ENCODE data around the gene SPRR5. TPM values are rescaled to one million over a fixed set of nuclear protein-coding genes. Genes with fewer than 3 reads are reported as not detected.

The SPRR5 gene
- total and polyA plus RNA-seq, 9 of the 15 experiments (the other 6 are each of a cell fraction or from before 2014, with no cell fraction given) = not detected

DNA sequence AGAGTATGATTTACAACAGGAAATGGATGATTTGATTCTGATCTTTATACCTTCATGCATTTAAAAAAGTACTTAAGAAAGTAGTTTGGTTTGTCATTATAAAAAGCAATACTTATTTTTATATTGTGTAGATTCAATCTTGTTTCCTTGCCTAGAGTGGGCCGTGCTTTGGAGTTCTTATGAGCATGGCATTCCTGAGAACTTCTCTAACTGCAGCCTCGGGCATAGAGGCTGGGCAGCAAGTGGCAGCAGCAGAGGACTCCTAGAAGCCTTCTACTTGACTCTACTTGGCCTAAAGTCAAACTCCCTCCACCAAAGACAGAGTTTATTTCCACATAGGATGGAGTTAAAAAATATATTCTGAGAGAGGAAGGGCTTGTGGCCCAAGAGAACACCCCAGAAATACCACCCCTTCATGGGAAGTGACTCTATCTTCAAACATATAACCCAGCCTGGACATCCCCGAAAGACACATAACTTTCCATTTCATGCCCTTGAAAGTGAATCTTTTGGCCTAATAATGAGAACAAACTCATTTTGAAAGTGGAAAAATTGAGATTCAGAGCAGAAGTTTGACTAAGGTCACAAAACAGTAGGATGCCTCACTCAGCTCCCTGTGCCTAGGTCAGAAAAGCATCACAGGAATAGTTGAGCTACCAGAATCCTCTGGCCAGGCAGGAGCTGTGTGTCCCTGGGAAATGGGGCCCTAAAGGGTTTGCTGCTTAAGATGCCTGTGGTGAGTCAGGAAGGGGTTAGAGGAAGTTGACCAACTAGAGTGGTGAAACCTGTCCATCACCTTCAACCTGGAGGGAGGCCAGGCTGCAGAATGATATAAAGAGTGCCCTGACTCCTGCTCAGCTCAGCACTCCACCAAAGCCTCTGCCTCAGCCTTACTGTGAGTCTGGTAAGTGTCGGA, 39.1 kb upstream of the SPRR5 start, which contains the start of gene IVL:
IVL (plus strand) TSS at position 861 of the 916 bp plus-strand sequence. CDS start 1,252 bp downstream, outside the sequence.
- Histone ChIP-seq H2AFZ (ENCODE audit: low read depth, low read length) (no peak within 1 kb of the TSS), H3K27ac (ENCODE audit: extremely low read depth, low read depth, low read length) (no peak within 1 kb of the TSS), H3K4me1 (replicated peaks in 1 of 2; ENCODE audit: control insufficient read depth in 2 of 2, insufficient read depth in 2 of 2, low read length in 2 of 2) (no peaks in the 10 kb centered on the region), H3K27me3 (ENCODE audit: control insufficient read depth in 2 of 2, insufficient read depth in 2 of 2, low read length in 2 of 2) (peaks cover 0 to 4% of the 10 kb centered on the region in 2 experiments; a peak in 1 of 5 replicates), H3K9me1 (ENCODE audit: control insufficient read depth, insufficient read depth, low read length) (no peaks in the 10 kb centered on the region), H3K36me3 (ENCODE audit: control insufficient read depth, insufficient read depth, low read length) (no peaks in the 10 kb centered on the region), H3K9ac (ENCODE audit: insufficient read depth in 1 of 2, low read depth in 2 of 2, low read length in 2 of 2) (no peak within 1 kb of the TSS), H3K4me3 (no peak within 1 kb of the TSS), H4K20me1 (replicated peaks; ENCODE audit: control insufficient read depth, insufficient read depth, low read length) (no peaks in the 10 kb centered on the region), H3K4me2 (ENCODE audit: insufficient read depth, low read length) (no peak within 1 kb of the TSS), H3K79me2 (ENCODE audit: control insufficient read depth, insufficient read depth, low read length) (no peaks in the 10 kb centered on the region), H3K9me3 (replicated peaks; ENCODE audit: control insufficient read depth, insufficient read depth, low read depth, low read length) (no peaks in the 10 kb centered on the region)
- DNase-seq (ENCODE audit: extremely low read depth in 1 of 4, low spot score in 3 of 4) = no peak
- CTCF ChIA-PET (ENCODE audit: low intra/inter-chr PET ratio) = no interaction called here
- in situ Hi-C loops (cut with MboI) (no loop called here), intact Hi-C loops (cut with micrococcal nuclease) (no loop called here)
- no peak for ATAC-seq
- FAIRE-seq = no peak
- 0% methylated on average over 4 of the region's 4 CpGs for WGBS (ENCODE audit: insufficient coverage, low coverage, missing lambda C conversion rate)
- no TSS peak for BruUV-seq (replicated peaks)
- POLR2A ChIA-PET = interaction anchor here (1.2 kb wide), 1 partner anchor 9 kb away, joined by 3 read pairs; no protein-coding TSS in a partner anchor
- TF ChIP-seq TCF7 (IDR thresholded peaks at IDR 0.05; ENCODE audit: borderline replicate concordance) (no peak), NFE2 (IDR thresholded peaks at IDR 0.05; ENCODE audit: low read depth) (no peak), RUNX1 (IDR thresholded peaks at IDR 0.05; ENCODE audit: low read depth) (no peak), KLF16 (IDR thresholded peaks at IDR 0.05) (no peak), ZBED1 (IDR thresholded peaks at IDR 0.05) (no peak), ZBTB17 (CRISPR knock-in tag; IDR thresholded peaks at IDR 0.05) (no peak), SUPT5H (IDR thresholded peaks at IDR 0.05) (no peak), PHTF2 (CRISPR knock-in tag; IDR thresholded peaks at IDR 0.05) (no peak), SREBF1 (IDR thresholded peaks at IDR 0.05; ENCODE audit: borderline replicate concordance, low read depth, low read length) (no peak), ZNF668 (CRISPR knock-in tag; IDR thresholded peaks at IDR 0.05) (no peak), TOE1 (IDR thresholded peaks at IDR 0.05; ENCODE audit: borderline replicate concordance) (no peak), TOE1 (CRISPR knock-in tag; IDR thresholded peaks at IDR 0.05; ENCODE audit: borderline replicate concordance, low read depth) (no peak), GABPB1 (CRISPR knock-in tag; IDR thresholded peaks at IDR 0.05) (no peak), NFXL1 (CRISPR knock-in tag; IDR thresholded peaks at IDR 0.05) (no peak)
- TF ChIP-seq, protein P1, sequence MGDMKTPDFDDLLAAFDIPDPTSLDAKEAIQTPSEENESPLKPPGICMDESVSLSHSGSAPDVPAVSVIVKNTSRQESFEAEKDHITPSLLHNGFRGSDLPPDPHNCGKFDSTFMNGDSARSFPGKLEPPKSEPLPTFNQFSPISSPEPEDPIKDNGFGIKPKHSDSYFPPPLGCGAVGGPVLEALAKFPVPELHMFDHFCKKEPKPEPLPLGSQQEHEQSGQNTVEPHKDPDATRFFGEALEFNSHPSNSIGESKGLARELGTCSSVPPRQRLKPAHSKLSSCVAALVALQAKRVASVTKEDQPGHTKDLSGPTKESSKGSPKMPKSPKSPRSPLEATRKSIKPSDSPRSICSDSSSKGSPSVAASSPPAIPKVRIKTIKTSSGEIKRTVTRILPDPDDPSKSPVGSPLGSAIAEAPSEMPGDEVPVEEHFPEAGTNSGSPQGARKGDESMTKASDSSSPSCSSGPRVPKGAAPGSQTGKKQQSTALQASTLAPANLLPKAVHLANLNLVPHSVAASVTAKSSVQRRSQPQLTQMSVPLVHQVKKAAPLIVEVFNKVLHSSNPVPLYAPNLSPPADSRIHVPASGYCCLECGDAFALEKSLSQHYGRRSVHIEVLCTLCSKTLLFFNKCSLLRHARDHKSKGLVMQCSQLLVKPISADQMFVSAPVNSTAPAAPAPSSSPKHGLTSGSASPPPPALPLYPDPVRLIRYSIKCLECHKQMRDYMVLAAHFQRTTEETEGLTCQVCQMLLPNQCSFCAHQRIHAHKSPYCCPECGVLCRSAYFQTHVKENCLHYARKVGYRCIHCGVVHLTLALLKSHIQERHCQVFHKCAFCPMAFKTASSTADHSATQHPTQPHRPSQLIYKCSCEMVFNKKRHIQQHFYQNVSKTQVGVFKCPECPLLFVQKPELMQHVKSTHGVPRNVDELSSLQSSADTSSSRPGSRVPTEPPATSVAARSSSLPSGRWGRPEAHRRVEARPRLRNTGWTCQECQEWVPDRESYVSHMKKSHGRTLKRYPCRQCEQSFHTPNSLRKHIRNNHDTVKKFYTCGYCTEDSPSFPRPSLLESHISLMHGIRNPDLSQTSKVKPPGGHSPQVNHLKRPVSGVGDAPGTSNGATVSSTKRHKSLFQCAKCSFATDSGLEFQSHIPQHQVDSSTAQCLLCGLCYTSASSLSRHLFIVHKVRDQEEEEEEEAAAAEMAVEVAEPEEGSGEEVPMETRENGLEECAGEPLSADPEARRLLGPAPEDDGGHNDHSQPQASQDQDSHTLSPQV (IDR thresholded peaks at IDR 0.05) = no peak
- TF ChIP-seq, protein P2, sequence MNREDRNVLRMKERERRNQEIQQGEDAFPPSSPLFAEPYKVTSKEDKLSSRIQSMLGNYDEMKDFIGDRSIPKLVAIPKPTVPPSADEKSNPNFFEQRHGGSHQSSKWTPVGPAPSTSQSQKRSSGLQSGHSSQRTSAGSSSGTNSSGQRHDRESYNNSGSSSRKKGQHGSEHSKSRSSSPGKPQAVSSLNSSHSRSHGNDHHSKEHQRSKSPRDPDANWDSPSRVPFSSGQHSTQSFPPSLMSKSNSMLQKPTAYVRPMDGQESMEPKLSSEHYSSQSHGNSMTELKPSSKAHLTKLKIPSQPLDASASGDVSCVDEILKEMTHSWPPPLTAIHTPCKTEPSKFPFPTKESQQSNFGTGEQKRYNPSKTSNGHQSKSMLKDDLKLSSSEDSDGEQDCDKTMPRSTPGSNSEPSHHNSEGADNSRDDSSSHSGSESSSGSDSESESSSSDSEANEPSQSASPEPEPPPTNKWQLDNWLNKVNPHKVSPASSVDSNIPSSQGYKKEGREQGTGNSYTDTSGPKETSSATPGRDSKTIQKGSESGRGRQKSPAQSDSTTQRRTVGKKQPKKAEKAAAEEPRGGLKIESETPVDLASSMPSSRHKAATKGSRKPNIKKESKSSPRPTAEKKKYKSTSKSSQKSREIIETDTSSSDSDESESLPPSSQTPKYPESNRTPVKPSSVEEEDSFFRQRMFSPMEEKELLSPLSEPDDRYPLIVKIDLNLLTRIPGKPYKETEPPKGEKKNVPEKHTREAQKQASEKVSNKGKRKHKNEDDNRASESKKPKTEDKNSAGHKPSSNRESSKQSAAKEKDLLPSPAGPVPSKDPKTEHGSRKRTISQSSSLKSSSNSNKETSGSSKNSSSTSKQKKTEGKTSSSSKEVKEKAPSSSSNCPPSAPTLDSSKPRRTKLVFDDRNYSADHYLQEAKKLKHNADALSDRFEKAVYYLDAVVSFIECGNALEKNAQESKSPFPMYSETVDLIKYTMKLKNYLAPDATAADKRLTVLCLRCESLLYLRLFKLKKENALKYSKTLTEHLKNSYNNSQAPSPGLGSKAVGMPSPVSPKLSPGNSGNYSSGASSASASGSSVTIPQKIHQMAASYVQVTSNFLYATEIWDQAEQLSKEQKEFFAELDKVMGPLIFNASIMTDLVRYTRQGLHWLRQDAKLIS (CRISPR knock-in tag; IDR thresholded peaks at IDR 0.05) = no peak

All from K562 (cell line).